Measurements from ENCODE around the gene ASCL5. TPM values are rescaled to one million over a fixed set of nuclear protein-coding genes. Genes with fewer than 3 reads are reported as not detected.

Gene ASCL5
- polyA plus RNA-seq, 3 donors: not detected

GRCh38 chr1:201110138-201110537 lies 16.8 kb downstream of the ASCL5 start:
- DNase-seq: no peak
- H3K4me3 Mint-ChIP-seq: no peak overlapping the region
- peaks cover 0 to 22% of the 10 kb centered on the region in 2 donors for H3K27me3 ChIP-seq (ENCODE audit: control insufficient read depth in 2 of 2, insufficient read depth in 2 of 2, low read length in 2 of 2)
- H3K36me3 Mint-ChIP-seq: no peaks in the 10 kb centered on the region
- H3K36me3 ChIP-seq (replicated peaks in 1 of 2; ENCODE audit: control insufficient read depth in 1 of 2, insufficient read depth in 2 of 2, low read length in 2 of 2): no peaks in the 10 kb centered on the region
- H3K9ac ChIP-seq (ENCODE audit: insufficient read depth, low read length, poor library complexity, severe bottlenecking): no peak overlapping the region
- H3K4me3 ChIP-seq (replicated peaks in 1 of 3; ENCODE audit: low read depth in 2 of 3, low read length in 3 of 3): no peak overlapping the region
- no peak overlapping the region for H3K27ac ChIP-seq (ENCODE audit: low read depth in 1 of 2, low read length in 2 of 2)
- H3K4me1 ChIP-seq (ENCODE audit: control insufficient read depth in 1 of 2, insufficient read depth in 2 of 2, low read length in 2 of 2): peaks cover 6 to 14% of the 10 kb centered on the region in 2 donors
- H3K27ac Mint-ChIP-seq: no peak overlapping the region
- WGBS (ENCODE audit: insufficient coverage): 94% methylated on average over 10 of the region's 10 CpGs
- peaks cover 8% of the 10 kb centered on the region for H3K4me1 Mint-ChIP-seq
- H3K27me3 Mint-ChIP-seq (ENCODE audit: low read depth in 3 of 3): peaks cover 23 to 27% (median 26%) of the 10 kb centered on the region in 3 donors
- no peak overlapping the region for H3K4me2 ChIP-seq (replicated peaks; ENCODE audit: extremely low read depth, low read length, poor library complexity, severe bottlenecking)
- H3K79me2 ChIP-seq (ENCODE audit: insufficient read depth, low read length): no peaks in the 10 kb centered on the region
- intact Hi-C loops (cut with micrococcal nuclease): loop anchor here in 1 of 2 donors (10.0 kb wide), 1 partner anchor 135 kb away; no protein-coding TSS in a partner anchor
- TF ChIP-seq, protein P1, sequence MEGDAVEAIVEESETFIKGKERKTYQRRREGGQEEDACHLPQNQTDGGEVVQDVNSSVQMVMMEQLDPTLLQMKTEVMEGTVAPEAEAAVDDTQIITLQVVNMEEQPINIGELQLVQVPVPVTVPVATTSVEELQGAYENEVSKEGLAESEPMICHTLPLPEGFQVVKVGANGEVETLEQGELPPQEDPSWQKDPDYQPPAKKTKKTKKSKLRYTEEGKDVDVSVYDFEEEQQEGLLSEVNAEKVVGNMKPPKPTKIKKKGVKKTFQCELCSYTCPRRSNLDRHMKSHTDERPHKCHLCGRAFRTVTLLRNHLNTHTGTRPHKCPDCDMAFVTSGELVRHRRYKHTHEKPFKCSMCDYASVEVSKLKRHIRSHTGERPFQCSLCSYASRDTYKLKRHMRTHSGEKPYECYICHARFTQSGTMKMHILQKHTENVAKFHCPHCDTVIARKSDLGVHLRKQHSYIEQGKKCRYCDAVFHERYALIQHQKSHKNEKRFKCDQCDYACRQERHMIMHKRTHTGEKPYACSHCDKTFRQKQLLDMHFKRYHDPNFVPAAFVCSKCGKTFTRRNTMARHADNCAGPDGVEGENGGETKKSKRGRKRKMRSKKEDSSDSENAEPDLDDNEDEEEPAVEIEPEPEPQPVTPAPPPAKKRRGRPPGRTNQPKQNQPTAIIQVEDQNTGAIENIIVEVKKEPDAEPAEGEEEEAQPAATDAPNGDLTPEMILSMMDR (IDR thresholded peaks at IDR 0.05): no peak
- H4K20me1 ChIP-seq (ENCODE audit: insufficient read depth, low read length): no peaks in the 10 kb centered on the region
- H3K9me3 Mint-ChIP-seq: peaks cover 0 to 5% (median 0%) of the 10 kb centered on the region in 7 donors
- no peak overlapping the region for H2AFZ ChIP-seq (ENCODE audit: insufficient read depth, low read depth, low read length, poor library complexity, severe bottlenecking)
- H3K9me3 ChIP-seq (replicated peaks in 1 of 2; ENCODE audit: control insufficient read depth in 1 of 2, insufficient read depth in 1 of 2, low read length in 2 of 2): no peaks in the 10 kb centered on the region

DNA sequence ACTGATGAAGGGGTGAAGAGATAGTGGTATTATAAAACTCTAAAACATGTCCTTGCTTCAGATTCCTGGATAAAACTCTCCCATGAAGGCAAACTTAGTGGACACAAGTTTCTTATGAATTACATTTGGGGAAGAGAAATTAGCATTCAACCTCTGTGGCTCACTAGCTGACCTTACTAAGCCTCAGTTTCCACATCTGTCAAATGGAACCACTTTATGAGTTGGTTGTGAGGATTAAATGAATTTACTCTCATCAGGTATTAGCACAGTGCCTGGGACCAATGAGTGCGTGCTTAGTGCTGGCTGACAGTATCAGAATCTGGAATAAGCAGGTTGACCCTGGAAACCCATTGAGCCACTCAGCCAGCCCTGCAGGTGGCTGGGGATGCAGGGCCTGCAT lies 17.3 kb downstream of the ASCL5 start:
- Mint-ChIP-seq H3K9me3 (peaks cover 0 to 2% (median 0%) of the 10 kb centered on the region in 7 donors), H3K36me3 (no peaks in the 10 kb centered on the region), H3K4me3 (no peak overlapping the region), H3K27me3 (ENCODE audit: low read depth in 3 of 3) (peaks cover 20 to 23% (median 22%) of the 10 kb centered on the region in 3 donors), H3K27ac (no peak overlapping the region), H3K4me1 (peaks cover 6% of the 10 kb centered on the region)
- Histone ChIP-seq H3K36me3 (replicated peaks in 1 of 2; ENCODE audit: control insufficient read depth in 1 of 2, insufficient read depth in 2 of 2, low read length in 2 of 2) (no peaks in the 10 kb centered on the region), H3K9ac (ENCODE audit: insufficient read depth, low read length, poor library complexity, severe bottlenecking) (no peak overlapping the region), H3K4me2 (replicated peaks; ENCODE audit: extremely low read depth, low read length, poor library complexity, severe bottlenecking) (no peak overlapping the region), H3K9me3 (replicated peaks in 1 of 2; ENCODE audit: control insufficient read depth in 1 of 2, insufficient read depth in 1 of 2, low read length in 2 of 2) (no peaks in the 10 kb centered on the region), H3K27ac (ENCODE audit: low read depth in 1 of 2, low read length in 2 of 2) (no peak overlapping the region), H3K4me1 (ENCODE audit: control insufficient read depth in 1 of 2, insufficient read depth in 2 of 2, low read length in 2 of 2) (peaks cover 3 to 9% of the 10 kb centered on the region in 2 donors), H3K27me3 (ENCODE audit: control insufficient read depth in 2 of 2, insufficient read depth in 2 of 2, low read length in 2 of 2) (peaks cover 0 to 18% of the 10 kb centered on the region in 2 donors), H4K20me1 (ENCODE audit: insufficient read depth, low read length) (no peaks in the 10 kb centered on the region), H3K4me3 (replicated peaks in 1 of 3; ENCODE audit: low read depth in 2 of 3, low read length in 3 of 3) (no peak overlapping the region), H3K79me2 (ENCODE audit: insufficient read depth, low read length) (no peaks in the 10 kb centered on the region), H2AFZ (ENCODE audit: insufficient read depth, low read depth, low read length, poor library complexity, severe bottlenecking) (no peak overlapping the region)
- 80% methylated on average over 1 of the region's 1 CpG for WGBS (ENCODE audit: insufficient coverage)
- no peak for DNase-seq
- TF ChIP-seq, protein P1 (IDR thresholded peaks at IDR 0.05): no peak
- intact Hi-C loops (cut with micrococcal nuclease): loop anchor here in 1 of 2 donors (10.0 kb wide), 1 partner anchor 135 kb away; no protein-coding TSS in a partner anchor

Data from CD14-positive monocyte (primary cell).